Activated T-helper 1 cell treated with anti-CD3 and anti-CD28 coated beads, Interleukin-12 subunit alpha, Interleukin-12 subunit beta, Interleukin-2, Interleukin-4 antibody, amounts not matched to agents 30 ng/mL and 10 ng/mL and 1 ng/mL, durations not matched to agents 14 hours and 24 hours and 36 hours (primary cell): ENCODE data around the gene SH2D3A. TPM values are rescaled to one million over a fixed set of nuclear protein-coding genes. Genes with fewer than 3 reads are reported as not detected.
"Not testable (repeated sequence)": the region's sequence is repeated elsewhere in the genome, so short reads cannot be mapped to it uniquely, and the experiment has no call there.

ENCODE experiments used
- DNase-seq: peaks from one replicate; pipeline ENCODE4 v3.0.0; 2021; ENCODE audit warnings: low spot score
- H3K27ac Mint-ChIP-seq: one replicate; pipeline ENCODE4 v1.8.0; 2021; ENCODE audit warnings: mild to moderate bottlenecking, mixed read lengths
- H3K27me3 Mint-ChIP-seq: one replicate; pipeline ENCODE4 v1.8.0; 2022; ENCODE audit warnings: mild to moderate bottlenecking, moderate library complexity, mixed read lengths; ENCODE audit not compliant: insufficient read depth
- H3K36me3 Mint-ChIP-seq: one replicate; pipeline ENCODE4 v1.8.0; 2021; ENCODE audit warnings: low read depth, mixed read lengths
- H3K4me1 Mint-ChIP-seq: one replicate; pipeline ENCODE4 v1.8.0; 2021; ENCODE audit warnings: low read depth, mixed read lengths
- H3K4me3 Mint-ChIP-seq: one replicate; pipeline ENCODE4 v1.8.0; 2021; ENCODE audit warnings: mild to moderate bottlenecking, moderate library complexity, mixed read lengths
- H3K9me3 Mint-ChIP-seq: one replicate; pipeline ENCODE4 v1.8.0; 2021; ENCODE audit warnings: mixed read lengths
- intact Hi-C: fragments of 100-400 bp; cut with micrococcal nuclease; formaldehyde crosslinking; loops from one replicate; pipeline ENCODE4 v1.15.1; 2024
- total RNA-seq: library from RNA; stranded (reverse); gene quantifications from 2 replicates; pipeline ENCODE4 v1.2.3, GENCODE V29; 2022

SH2D3A gene
- total RNA-seq, 1 donor from 2014 or later, result 15.6 TPM

DNA sequence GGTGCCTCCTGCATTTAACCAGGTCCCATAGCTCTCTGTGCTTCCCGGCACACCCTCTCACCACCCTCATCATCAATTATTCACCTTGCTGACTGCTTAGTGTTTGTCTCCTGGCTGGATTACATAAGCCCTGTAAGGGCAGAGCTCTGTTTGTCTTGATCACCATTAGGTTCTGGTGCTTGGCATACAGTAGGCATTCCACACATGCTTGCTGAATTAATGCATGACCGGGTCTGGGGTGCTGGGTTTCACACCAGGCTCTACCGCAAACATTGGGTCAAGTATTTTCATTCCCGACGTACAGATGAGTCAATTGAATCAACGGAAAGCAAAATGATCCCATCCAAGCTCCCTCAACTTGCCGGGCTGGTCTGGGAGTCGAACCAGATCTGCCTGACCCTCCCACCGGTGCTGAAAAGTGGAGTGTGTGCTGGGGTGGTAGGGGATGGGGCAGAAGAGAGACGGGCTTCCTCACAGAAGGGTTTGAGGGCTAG is 33.8 kb upstream of the SH2D3A start:
- H3K4me3 Mint-ChIP-seq, result peak overlapping the region; percentile 92
- H3K4me1 Mint-ChIP-seq, result peaks cover 67% of the 10 kb centered on the region
- peak overlapping the region; percentile 99 for H3K27ac Mint-ChIP-seq
- no peaks in the 10 kb centered on the region for H3K27me3 Mint-ChIP-seq
- H3K9me3 Mint-ChIP-seq, result no peaks in the 10 kb centered on the region
- intact Hi-C loops, result loop anchor here (1.0 to 5.0 kb wide), 3 partner anchors 28 to 129 kb away; partner anchors contain the start of genes SH2D3A and TNFSF14
- peaks cover 25% of the 10 kb centered on the region for H3K36me3 Mint-ChIP-seq
- DNase-seq, result no peak

GRCh38 chr19:6800160-6800790 is 33.0 kb upstream of the SH2D3A start:
- Mint-ChIP-seq H3K36me3 (peaks cover 29% of the 10 kb centered on the region), H3K4me1 (peaks cover 74% of the 10 kb centered on the region), H3K27ac (peak overlapping the region; percentile 99), H3K4me3 (peak overlapping the region; percentile 92)
- not testable (repeated sequence) for H3K9me3 Mint-ChIP-seq, H3K27me3 Mint-ChIP-seq, DNase-seq
- intact Hi-C loops, result loop anchor here (5.0 kb wide), 1 partner anchor 128 kb away; the partner anchor contains the start of gene TNFSF14

DNA sequence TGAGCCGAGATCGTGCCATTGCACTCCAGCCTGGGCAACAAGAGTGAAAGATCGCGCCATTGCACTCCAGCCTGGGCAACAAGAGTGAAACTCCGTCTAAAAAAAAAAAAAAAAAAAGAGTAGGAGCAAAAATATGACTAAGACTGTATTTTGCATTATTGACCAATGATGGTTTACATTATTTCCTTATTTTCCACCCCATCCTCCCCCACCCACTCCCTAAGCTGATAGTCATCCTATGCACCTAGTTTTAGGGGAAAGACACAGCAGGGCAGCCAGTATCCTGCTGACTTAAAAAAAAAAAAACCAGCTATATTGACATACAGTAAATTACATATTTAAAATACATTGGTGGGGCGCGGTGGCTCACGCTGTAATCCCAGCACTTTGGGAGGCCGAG is 30.4 kb upstream of the SH2D3A start:
- H3K4me3 Mint-ChIP-seq, result no peak overlapping the region
- peak overlapping the region; percentile 42 for H3K27ac Mint-ChIP-seq
- no peak for DNase-seq
- intact Hi-C loops, result no loop called here
- H3K36me3 Mint-ChIP-seq, result peaks cover 49% of the 10 kb centered on the region
- H3K9me3 Mint-ChIP-seq, result peaks cover 11% of the 10 kb centered on the region
- peaks cover 81% of the 10 kb centered on the region for H3K4me1 Mint-ChIP-seq
- no peaks in the 10 kb centered on the region for H3K27me3 Mint-ChIP-seq

- no peak for DNase-seq
- H3K9me3 Mint-ChIP-seq, result peaks cover 11% of the 10 kb centered on the region
- peaks cover 81% of the 10 kb centered on the region for H3K4me1 Mint-ChIP-seq
- intact Hi-C loops, result no loop called here
- peaks cover 58% of the 10 kb centered on the region for H3K36me3 Mint-ChIP-seq
- H3K27ac Mint-ChIP-seq, result peak overlapping the region; percentile 76
- no peak overlapping the region for H3K4me3 Mint-ChIP-seq
- H3K27me3 Mint-ChIP-seq, result no peaks in the 10 kb centered on the region
Measured at GRCh38 chr19:6796278-6796677, 29.0 kb upstream of the SH2D3A start.

GRCh38 chr19:6794686-6795431 is 27.6 kb upstream of the SH2D3A start:
- intact Hi-C loops, result no loop called here
- Mint-ChIP-seq H3K4me1 (peaks cover 72% of the 10 kb centered on the region), H3K27me3 (no peaks in the 10 kb centered on the region), H3K4me3 (no peak overlapping the region), H3K36me3 (peaks cover 59% of the 10 kb centered on the region), H3K9me3 (peaks cover 11% of the 10 kb centered on the region), H3K27ac (no peak overlapping the region)
- DNase-seq, result no peak

DNA sequence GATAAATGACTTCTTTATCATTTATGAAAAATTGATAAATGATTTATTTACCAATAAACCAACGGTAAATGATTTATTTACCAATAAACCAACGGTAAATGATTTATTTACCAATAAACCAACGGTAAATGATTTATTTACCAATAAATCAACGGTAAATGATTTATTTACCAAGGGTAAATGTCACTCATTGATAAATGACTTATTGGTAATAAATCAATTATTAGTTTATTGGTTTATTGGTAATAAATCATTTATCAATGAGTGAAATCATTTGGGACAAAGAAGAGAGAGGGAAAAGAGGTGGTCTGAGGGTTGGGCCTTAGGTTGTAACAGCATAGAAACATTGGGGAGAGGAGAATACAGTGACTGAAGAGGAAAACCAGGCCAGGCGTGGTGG is 26.7 kb upstream of the SH2D3A start:
- peaks cover 11% of the 10 kb centered on the region for H3K9me3 Mint-ChIP-seq
- intact Hi-C loops, result no loop called here
- peaks cover 66% of the 10 kb centered on the region for H3K4me1 Mint-ChIP-seq
- no peak overlapping the region for H3K4me3 Mint-ChIP-seq
- H3K27ac Mint-ChIP-seq, result no peak overlapping the region
- no peaks in the 10 kb centered on the region for H3K27me3 Mint-ChIP-seq
- DNase-seq, result no peak
- H3K36me3 Mint-ChIP-seq, result peaks cover 55% of the 10 kb centered on the region

GRCh38 chr19:6793411-6793810 is 26.2 kb upstream of the SH2D3A start:
- intact Hi-C loops, result no loop called here
- H3K36me3 Mint-ChIP-seq, result peaks cover 57% of the 10 kb centered on the region
- no peak overlapping the region for H3K27ac Mint-ChIP-seq

GRCh38 chr19:6791237-6791636 is 24.0 kb upstream of the SH2D3A start:
- peaks cover 11% of the 10 kb centered on the region for H3K9me3 Mint-ChIP-seq
- H3K27ac Mint-ChIP-seq, result peak overlapping the region; percentile 44
- no peak for DNase-seq
- intact Hi-C loops, result no loop called here
- H3K36me3 Mint-ChIP-seq, result peaks cover 55% of the 10 kb centered on the region
- H3K4me1 Mint-ChIP-seq, result peaks cover 55% of the 10 kb centered on the region
- H3K4me3 Mint-ChIP-seq, result no peak overlapping the region
- H3K27me3 Mint-ChIP-seq, result no peaks in the 10 kb centered on the region

More at GRCh38 chr19:6793411-6793810, 26.2 kb upstream of the SH2D3A start:
- H3K4me3 Mint-ChIP-seq, result no peak overlapping the region
- H3K27me3 Mint-ChIP-seq, result no peaks in the 10 kb centered on the region
- peaks cover 67% of the 10 kb centered on the region for H3K4me1 Mint-ChIP-seq
- peaks cover 11% of the 10 kb centered on the region for H3K9me3 Mint-ChIP-seq
- DNase-seq, result no peak

GRCh38 chr19:6790194-6791128 is 23.2 kb upstream of the SH2D3A start:
- no peak overlapping the region for H3K4me3 Mint-ChIP-seq
- DNase-seq, result no peak
- intact Hi-C loops, result no loop called here

DNA sequence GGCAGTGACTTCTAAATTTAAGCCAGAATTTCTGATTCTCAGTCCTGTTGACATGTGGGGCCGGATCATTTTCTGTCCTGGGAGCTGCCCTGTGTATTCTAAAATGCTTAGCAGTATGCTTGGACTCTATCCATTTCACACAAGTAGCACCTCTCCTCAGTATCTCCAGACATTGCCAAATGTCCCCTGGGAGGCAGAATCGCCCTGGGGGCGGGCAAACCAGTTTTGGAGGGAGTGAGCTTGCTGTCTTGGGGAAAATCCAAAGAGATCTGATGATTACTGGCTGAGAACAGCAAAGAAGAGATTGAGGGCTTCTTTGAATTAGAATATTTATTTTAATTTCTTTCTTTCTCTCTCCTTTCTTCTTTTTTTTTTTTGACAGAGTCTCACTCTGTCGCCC is 21.7 kb upstream of the SH2D3A start:
- DNase-seq, result no peak
- intact Hi-C loops, result no loop called here
- H3K27ac Mint-ChIP-seq, result peak overlapping the region; percentile 65
- no peaks in the 10 kb centered on the region for H3K27me3 Mint-ChIP-seq
- H3K9me3 Mint-ChIP-seq, result no peaks in the 10 kb centered on the region
- peaks cover 45% of the 10 kb centered on the region for H3K4me1 Mint-ChIP-seq
- H3K4me3 Mint-ChIP-seq, result no peak overlapping the region
- peaks cover 48% of the 10 kb centered on the region for H3K36me3 Mint-ChIP-seq

More at GRCh38 chr19:6790194-6791128, 23.2 kb upstream of the SH2D3A start:
- Mint-ChIP-seq H3K27me3 (no peaks in the 10 kb centered on the region), H3K36me3 (peaks cover 52% of the 10 kb centered on the region), H3K27ac (peak overlapping the region; percentile 44), H3K4me1 (peaks cover 47% of the 10 kb centered on the region), H3K9me3 (peaks cover 11% of the 10 kb centered on the region)

DNA sequence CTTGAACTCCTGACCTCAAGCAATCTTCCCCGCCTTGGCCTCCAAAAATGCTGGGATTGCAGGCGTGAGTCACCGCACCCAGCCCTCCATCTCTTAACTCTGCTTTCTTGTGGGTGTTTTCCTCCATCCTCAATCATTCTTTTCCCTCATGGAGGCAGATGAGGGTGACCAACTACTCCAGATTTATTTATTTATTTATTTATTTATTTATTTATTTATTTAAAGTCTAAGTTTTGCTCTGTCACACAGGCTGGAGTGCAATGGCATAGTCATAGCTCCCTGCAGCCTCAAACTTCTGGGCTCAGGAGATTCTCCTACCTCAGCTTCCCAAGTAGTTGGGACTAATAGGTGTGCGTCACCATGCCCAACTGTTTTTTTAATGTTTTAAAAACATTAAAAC is 20.2 kb upstream of the SH2D3A start:
- DNase-seq, result no peak
- no peaks in the 10 kb centered on the region for H3K27me3 Mint-ChIP-seq
- no peak overlapping the region for H3K4me3 Mint-ChIP-seq
- peaks cover 35% of the 10 kb centered on the region for H3K4me1 Mint-ChIP-seq
- intact Hi-C loops, result no loop called here
- H3K36me3 Mint-ChIP-seq, result peaks cover 38% of the 10 kb centered on the region
- H3K27ac Mint-ChIP-seq, result no peak overlapping the region
- H3K9me3 Mint-ChIP-seq, result no peaks in the 10 kb centered on the region

DNA sequence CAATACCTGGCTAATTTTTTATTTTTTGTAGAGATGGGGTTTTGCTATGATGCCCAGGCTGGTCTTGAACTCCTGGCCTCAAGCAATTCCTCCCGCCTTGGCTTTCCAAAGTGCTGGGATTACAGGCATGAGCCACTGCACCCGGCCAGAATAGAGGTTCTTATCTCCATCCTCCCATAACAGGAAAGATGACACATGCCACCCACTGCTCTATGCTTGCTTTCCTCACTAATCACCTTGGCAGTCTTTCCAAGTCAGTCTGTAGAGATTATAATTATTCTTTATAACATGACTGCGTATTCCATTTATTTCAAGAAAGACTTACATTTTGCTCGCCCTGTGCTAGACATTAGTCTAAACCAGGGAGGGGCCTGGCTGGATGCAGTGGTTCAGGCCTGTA is 12.0 kb upstream of the SH2D3A start:
- Mint-ChIP-seq H3K4me3 (no peak overlapping the region), H3K27ac (peak overlapping the region; percentile 34), H3K27me3 (no peaks in the 10 kb centered on the region), H3K4me1 (peaks cover 51% of the 10 kb centered on the region), H3K9me3 (peaks cover 8% of the 10 kb centered on the region), H3K36me3 (peaks cover 40% of the 10 kb centered on the region)
- intact Hi-C loops, result no loop called here
- no peak for DNase-seq
